ENCODE data around the gene MCFD2.

Gene MCFD2

GRCh38 chr2:46871976-46872381 is 43.6 kb downstream of the MCFD2 start:
- DNase-seq = no peak

- no peak for DNase-seq
Observed at GRCh38 chr2:46870051-46870839, 45.4 kb downstream of the MCFD2 start.

GRCh38 chr2:46869621-46870020 is 46.0 kb downstream of the MCFD2 start:
- DNase-seq = no peak

- DNase-seq = no peak
Observed at GRCh38 chr2:46866770-46867246, 48.8 kb downstream of the MCFD2 start.

- no peak for DNase-seq
Observed at GRCh38 chr2:46865181-46865970, 50.2 kb downstream of the MCFD2 start.

- DNase-seq = no peak
Observed at GRCh38 chr2:46863882-46864281, 51.7 kb downstream of the MCFD2 start.

GRCh38 chr2:46862514-46862913 is 53.1 kb downstream of the MCFD2 start:
- no peak for DNase-seq

GRCh38 chr2:46861916-46862315 is 53.7 kb downstream of the MCFD2 start:
- no peak for DNase-seq

GRCh38 chr2:46859482-46859881 is 56.1 kb downstream of the MCFD2 start:
- DNase-seq = no peak

GRCh38 chr2:46858702-46859090 is 56.9 kb downstream of the MCFD2 start:
- no peak for DNase-seq

- no peak for DNase-seq
Observed at GRCh38 chr2:46857871-46858701, 57.5 kb downstream of the MCFD2 start.

- DNase-seq = no peak
Observed at GRCh38 chr2:46856336-46856735, 59.3 kb downstream of the MCFD2 start.

GRCh38 chr2:46855805-46856204 is 59.8 kb downstream of the MCFD2 start:
- DNase-seq = no peak

GRCh38 chr2:46854260-46854659 is 61.3 kb downstream of the MCFD2 start:
- no peak for DNase-seq

GRCh38 chr2:46852598-46852997 is 63.0 kb downstream of the MCFD2 start:
- no peak for DNase-seq

- no peak for DNase-seq
Observed at GRCh38 chr2:46852124-46852523, 63.5 kb downstream of the MCFD2 start.
